Stimulated activated effector memory CD8-positive, alpha-beta T cell treated with anti-CD3 and anti-CD28 coated beads, Interleukin-12 subunit alpha, Interleukin-12 subunit beta, amount 100 ng/mL, for 72 hours (primary cell): ENCODE measurements around the gene IFI35.

Source experiments
- ATAC-seq: fragments of 150-1000 bp; cut with Tn5 transposase; 2 replicates; pipeline ENCODE4 v1.10.0; 2021
- DNase-seq, 2 donors: peaks; one replicate each; pipeline ENCODE4 v3.0.0; 2021 to 2022; ENCODE audit warnings: low spot score in 2 of 2
- H3K27ac Mint-ChIP-seq: one replicate; pipeline ENCODE4 v1.8.0; 2022; ENCODE audit warnings: mild to moderate bottlenecking, mixed read lengths
- H3K36me3 Mint-ChIP-seq: one replicate; pipeline ENCODE4 v1.8.0; 2022; ENCODE audit warnings: mild to moderate bottlenecking, mixed read lengths
- H3K4me1 Mint-ChIP-seq: one replicate; pipeline ENCODE4 v1.8.0; 2022; ENCODE audit warnings: mixed read lengths
- H3K4me3 Mint-ChIP-seq: one replicate; pipeline ENCODE4 v1.8.0; 2022; ENCODE audit warnings: mild to moderate bottlenecking, mixed read lengths
- H3K9me3 Mint-ChIP-seq: one replicate; pipeline ENCODE4 v1.8.0; 2022; ENCODE audit warnings: mixed read lengths

Gene IFI35

DNA sequence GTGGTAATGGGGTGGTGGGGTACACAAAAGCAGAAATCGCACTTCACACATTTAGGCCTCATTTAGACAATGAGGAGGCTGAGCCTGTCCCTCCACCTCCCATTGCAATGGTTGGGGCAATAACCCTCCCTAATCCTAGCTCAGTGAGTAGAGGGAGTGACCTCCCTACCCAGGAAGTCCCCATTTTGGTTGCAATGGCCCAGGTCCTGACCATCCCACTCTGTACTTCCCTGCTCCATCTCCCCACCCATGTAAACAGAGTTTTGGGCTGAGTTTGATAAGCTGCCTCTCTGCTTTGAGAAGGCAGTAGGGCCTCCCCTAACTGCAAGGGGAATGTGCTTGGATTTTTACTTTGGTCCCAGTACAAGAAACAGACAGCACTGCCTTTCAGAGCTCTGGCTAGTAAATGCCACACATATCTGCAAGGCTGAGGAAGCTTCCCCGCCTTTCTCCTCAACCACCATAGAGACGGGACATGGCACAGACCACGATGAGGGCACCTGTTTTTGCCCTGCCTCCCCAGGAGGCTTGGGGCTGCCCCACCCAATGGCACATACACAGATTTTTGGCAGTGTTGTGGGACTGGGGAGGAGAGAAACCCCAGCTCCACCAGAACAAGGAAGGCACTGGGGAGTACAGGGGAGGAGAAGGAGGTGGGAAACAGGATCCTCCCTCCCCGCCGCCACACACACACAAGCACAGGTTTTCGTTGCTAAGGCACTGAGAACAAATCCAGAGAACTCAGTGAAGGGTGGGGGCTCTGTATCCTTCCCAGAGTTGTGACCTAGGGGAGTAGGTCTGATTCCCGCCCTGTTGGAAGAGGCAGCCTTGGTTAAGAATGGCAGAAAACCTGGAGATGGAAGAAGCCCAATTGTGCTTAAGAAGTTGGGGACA lies 8.3 kb downstream of the IFI35 start:
- no peak for ATAC-seq
- Mint-ChIP-seq H3K9me3 (no peaks in the 10 kb centered on the region), H3K27ac (peak overlapping the region; percentile 66), H3K36me3 (peaks cover 47% of the 10 kb centered on the region), H3K4me3 (no peak overlapping the region), H3K4me1 (peaks cover 43% of the 10 kb centered on the region)
- no peak for DNase-seq

DNA sequence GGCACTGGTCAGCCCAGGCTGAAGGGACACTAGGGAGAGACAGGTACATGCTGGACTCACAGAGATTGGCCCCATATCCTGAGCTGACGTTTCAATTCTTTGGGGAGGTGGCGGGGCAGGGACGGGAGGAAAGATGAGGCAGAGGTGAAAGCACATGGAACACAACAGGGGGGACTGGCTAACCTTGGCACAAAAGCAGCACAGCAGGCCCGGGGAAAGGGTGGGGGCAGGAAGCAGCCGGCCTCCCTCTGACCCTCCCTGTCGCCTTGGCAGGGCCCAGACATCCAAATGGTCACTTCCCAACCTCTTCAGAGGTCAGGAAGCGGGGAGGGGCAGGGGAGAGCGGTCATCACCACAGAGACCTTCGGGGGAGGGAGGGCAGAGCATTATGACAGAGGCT lies 9.0 kb downstream of the IFI35 start:
- Mint-ChIP-seq H3K27ac (peak overlapping the region; percentile 66), H3K9me3 (no peaks in the 10 kb centered on the region), H3K4me3 (no peak overlapping the region), H3K36me3 (peaks cover 42% of the 10 kb centered on the region), H3K4me1 (peaks cover 40% of the 10 kb centered on the region)
- ATAC-seq, result no peak
- DNase-seq, result no peak

DNA sequence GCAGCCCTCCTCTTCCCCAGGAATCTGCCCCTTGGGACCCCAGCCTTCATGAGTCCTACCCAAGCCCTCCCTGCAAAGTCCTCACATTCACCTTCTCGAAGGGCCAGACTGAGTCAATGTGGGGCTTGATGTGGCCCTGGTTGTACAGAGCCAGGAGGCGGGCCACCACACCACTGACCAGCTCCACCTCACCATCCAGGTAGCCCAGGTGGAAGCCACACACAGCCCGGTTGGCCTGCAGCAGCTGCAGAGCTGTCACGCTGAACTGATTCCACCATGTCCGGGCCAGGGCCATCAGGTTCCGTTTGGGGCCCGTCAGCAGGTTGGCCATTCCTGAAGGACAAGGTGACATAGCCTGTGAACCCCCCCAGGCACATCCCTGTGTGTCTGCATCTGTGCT lies 9.6 kb downstream of the IFI35 start:
- H3K4me3 Mint-ChIP-seq, result no peak overlapping the region
- no peak for DNase-seq
- ATAC-seq, result no peak
- no peaks in the 10 kb centered on the region for H3K9me3 Mint-ChIP-seq
- H3K27ac Mint-ChIP-seq, result peak overlapping the region; percentile 66
- H3K36me3 Mint-ChIP-seq, result peaks cover 39% of the 10 kb centered on the region
- peaks cover 41% of the 10 kb centered on the region for H3K4me1 Mint-ChIP-seq

DNA sequence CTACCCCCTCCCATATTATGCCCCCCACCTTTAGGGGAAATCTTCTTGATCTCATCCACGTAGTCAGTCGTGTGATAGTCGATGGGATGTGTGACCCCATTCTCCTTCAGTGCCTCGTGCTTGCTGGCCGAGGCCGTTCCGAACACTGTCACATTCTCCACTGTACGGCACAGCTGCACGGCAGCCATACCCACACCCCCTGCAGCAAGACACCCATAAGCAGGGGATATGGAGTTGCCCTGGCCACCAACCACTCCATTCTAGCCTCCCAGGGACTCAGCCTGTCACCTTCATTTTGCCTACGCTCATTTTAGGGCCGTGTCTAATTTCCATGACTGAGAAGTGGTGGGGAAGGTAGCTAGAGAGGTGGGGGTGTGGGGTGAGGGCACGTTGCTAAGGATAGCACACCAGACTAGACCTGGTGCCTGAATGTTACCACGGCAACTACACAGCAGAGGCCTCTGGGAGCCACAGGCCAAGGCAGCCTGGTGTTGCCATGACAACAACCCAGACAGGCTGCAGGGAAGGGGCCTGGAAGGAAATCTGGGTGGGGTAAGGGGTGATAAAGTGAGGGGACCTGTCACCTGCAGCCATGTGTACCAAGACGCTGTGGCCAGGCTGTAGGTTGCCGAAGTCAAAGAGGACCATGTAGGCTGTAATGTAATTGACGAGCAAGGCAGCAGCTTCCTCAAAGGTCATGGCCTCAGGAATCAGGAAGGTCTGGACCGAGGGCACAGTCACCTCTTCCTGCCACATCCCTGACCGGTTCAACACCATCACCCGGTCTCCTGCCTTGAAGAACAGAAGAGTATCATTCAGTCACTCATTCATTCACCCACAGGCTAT lies 11.6 kb downstream of the IFI35 start:
- ATAC-seq, result peak; percentile 22
- Mint-ChIP-seq H3K4me1 (peaks cover 37% of the 10 kb centered on the region), H3K27ac (peak overlapping the region; percentile 43), H3K4me3 (no peak overlapping the region), H3K9me3 (no peaks in the 10 kb centered on the region), H3K36me3 (peaks cover 27% of the 10 kb centered on the region)
- DNase-seq, result no peak

DNA sequence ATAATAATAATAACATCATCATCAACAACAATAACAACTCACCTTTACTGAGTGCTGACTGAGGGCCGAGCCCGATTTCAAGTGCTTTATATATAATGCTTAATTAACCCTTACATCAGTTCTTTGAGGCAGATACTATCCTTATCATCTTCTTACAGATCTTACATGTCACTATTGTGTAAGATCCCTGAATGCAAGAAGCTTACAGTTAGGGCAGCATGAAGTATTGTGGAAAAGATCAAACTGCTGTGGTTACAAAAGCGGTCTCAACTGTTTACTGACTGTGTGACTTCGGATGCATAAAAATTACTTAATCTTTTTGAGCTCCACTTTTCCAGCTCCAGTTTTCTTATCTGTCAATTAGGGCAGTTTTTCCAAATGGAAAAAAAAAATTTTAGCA lies 12.3 kb downstream of the IFI35 start:
- Mint-ChIP-seq H3K4me1 (peaks cover 37% of the 10 kb centered on the region), H3K27ac (no peak overlapping the region), H3K9me3 (no peaks in the 10 kb centered on the region), H3K36me3 (peaks cover 20% of the 10 kb centered on the region), H3K4me3 (no peak overlapping the region)
- DNase-seq (no peak), ATAC-seq (no peak)

DNA sequence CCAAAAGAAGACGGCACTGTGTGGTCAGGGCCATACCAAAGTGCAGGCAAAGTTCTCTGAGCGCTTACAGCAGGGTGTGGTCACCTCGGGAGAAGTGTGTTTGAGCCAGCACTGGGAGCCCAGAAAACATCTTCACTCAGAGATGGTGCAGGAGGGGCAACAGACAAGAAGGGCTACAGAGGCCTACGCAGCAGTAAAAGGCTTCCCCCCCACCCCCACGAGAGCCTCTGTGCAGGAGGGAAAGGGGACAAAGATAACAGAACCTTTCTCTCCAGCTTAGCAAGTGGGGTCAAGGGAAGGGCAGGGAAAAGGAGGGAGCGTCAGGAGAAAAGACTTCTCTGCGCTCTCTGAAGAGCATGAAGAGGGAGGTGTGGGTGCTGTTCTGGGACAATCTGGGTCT lies 12.8 kb downstream of the IFI35 start:
- no peak overlapping the region for H3K27ac Mint-ChIP-seq
- ATAC-seq (no peak), DNase-seq (no peak)
- H3K36me3 Mint-ChIP-seq, result peaks cover 19% of the 10 kb centered on the region
- no peaks in the 10 kb centered on the region for H3K9me3 Mint-ChIP-seq
- H3K4me1 Mint-ChIP-seq, result peaks cover 40% of the 10 kb centered on the region
- H3K4me3 Mint-ChIP-seq, result peak overlapping the region; percentile 81

DNA sequence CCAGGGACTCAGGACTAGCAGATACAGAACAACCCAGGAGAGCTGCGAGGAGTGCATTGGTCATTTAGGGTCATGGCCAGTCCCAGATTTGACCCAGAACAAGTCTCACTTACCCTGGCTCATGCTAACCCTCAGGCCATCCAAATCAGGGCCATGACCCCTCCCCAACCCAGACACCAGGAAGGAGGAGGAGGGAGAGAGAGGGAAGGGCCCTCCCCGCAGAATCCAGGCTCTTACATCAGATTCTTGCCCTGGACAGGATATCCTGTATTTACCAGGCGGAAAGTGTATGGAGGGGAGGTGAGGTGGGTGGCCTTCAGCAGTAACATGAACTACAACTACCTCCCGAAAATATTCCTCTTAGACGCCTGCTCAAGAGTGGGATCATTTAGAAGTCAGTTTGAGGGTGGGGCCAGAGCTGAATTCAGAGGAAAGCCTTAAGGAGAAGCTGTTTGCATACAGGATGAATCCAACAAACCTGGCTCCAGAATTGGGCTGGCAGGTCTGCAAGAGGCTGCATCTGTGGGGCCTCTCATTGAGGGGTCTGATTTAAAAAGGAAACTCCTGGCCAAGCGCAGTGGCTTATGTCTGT lies 13.5 kb downstream of the IFI35 start:
- peak overlapping the region; percentile 81 for H3K4me3 Mint-ChIP-seq

GRCh38 chr17:43020789-43021740 lies 14.5 kb downstream of the IFI35 start:
- Mint-ChIP-seq H3K4me3 (peak overlapping the region; percentile 81), H3K27ac (peak overlapping the region; percentile 76), H3K4me1 (peaks cover 40% of the 10 kb centered on the region), H3K9me3 (no peaks in the 10 kb centered on the region), H3K36me3 (peaks cover 21% of the 10 kb centered on the region)
- no peak for ATAC-seq
- no peak for DNase-seq

More for the DNA sequence above, 13.5 kb downstream of the IFI35 start:
- ATAC-seq (no peak), DNase-seq (no peak)
- Mint-ChIP-seq H3K36me3 (peaks cover 18% of the 10 kb centered on the region), H3K9me3 (no peaks in the 10 kb centered on the region), H3K27ac (no peak overlapping the region), H3K4me1 (peaks cover 45% of the 10 kb centered on the region)

DNA sequence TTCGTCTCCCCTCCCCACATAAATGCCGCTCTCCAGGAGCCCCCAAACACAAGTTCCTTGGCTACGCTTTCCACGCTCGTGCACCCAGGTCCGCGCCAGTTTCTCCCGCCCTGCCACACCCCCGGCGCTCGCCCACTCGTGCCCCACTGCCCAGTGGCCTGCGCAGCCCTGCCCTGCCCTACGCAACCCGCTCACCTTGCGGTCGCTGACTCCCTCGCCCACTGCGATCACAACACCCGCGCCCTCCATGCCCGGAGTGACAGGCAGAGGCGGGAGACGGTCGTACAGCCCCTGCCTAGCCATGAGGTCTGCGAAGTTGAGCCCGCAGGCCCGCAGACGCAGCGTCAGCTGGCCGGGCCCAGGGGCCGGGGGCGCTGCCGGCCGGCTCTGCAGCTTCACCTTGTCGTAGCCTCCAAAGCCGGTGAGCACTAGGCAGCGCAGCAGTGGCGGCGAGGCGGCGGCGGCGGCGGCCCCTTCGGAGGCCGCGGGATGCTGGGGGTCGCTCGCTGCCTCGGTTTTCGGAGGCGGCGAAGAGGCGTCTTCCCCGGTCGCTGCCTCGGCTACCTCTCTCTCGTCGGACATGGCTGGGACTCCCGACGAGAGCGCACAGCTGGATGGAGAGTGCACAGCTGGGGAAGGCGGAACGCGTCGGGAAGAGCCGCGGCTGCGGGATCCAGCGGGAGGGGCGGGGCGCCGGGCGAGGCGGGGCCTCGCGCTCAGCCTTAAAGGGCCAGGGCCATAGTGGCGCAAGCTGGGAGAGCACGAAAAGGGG lies 15.3 kb downstream of the IFI35 start, which contains the start of gene VAT1:
TSS of gene VAT1 (minus strand) at position 645 of the 772 bp plus-strand sequence. CDS start at position 582, 63 bp downstream.
- Mint-ChIP-seq H3K36me3 (peaks cover 23% of the 10 kb centered on the region), H3K4me1 (peaks cover 40% of the 10 kb centered on the region), H3K9me3 (no peaks in the 10 kb centered on the region), H3K4me3 (peak within 1 kb of the TSS; percentile 81), H3K27ac (peak within 1 kb of the TSS; percentile 76)
- peak; percentile 71 for ATAC-seq
- DNase-seq, result peak; percentile 34 to 78

GRCh38 chr17:43024407-43025289 lies 18.1 kb downstream of the IFI35 start, which contains the start of gene RND2:
Gene RND2 (plus strand): TSS chr17:43025231. CDS start chr17:43025348, 117 bp downstream.
- DNase-seq, result peak; percentile 68 to 89
- Mint-ChIP-seq H3K36me3 (peaks cover 23% of the 10 kb centered on the region), H3K4me1 (peaks cover 22% of the 10 kb centered on the region), H3K4me3 (peak within 1 kb of the TSS; percentile 88), H3K9me3 (no peaks in the 10 kb centered on the region), H3K27ac (peak within 1 kb of the TSS; percentile 91)
- ATAC-seq, result peak; percentile 71

GRCh38 chr17:43025290-43025657 lies 18.7 kb downstream of the IFI35 start:
- no peaks in the 10 kb centered on the region for H3K9me3 Mint-ChIP-seq

DNA sequence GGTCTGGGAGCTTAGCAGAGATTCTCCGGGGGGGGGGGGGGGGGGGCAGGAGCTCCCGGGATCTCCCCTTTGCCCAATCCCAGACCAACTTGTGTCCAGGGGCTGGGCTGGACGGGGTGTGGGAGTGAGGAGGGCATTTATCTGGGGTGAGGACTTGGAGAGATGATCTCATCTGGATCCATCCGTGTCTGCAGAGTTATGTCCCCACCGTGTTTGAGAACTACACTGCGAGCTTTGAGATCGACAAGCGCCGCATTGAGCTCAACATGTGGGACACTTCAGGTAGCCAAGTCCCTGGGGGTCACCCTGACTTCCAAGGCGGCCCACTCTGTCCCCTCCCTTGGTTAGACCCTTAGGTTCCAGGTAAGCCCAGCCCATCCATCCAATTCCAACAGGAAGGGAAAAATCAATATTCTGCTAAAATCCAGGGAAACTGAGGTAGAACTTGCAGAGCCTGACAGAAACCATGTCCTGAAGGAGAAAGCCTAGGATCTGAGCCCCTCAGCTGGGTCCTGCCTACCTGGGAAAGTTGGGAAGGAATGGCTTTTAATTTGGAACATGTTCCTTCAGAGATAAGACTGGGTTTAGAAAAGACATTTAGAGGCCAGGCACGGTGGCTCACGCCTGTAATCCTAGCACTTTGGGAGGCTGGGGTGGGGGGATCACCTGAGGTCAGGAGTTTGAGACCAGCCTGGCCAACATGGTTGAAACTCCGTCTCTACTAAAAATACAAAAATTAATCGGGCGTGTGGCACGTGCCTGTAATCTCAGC lies 19.4 kb downstream of the IFI35 start:
- no peak for ATAC-seq
- Mint-ChIP-seq H3K4me3 (peak overlapping the region; percentile 88), H3K27ac (no peak overlapping the region)

More at GRCh38 chr17:43025290-43025657, 18.7 kb downstream of the IFI35 start:
- Mint-ChIP-seq H3K36me3 (peaks cover 23% of the 10 kb centered on the region), H3K4me3 (peak overlapping the region; percentile 88), H3K27ac (peak overlapping the region; percentile 91), H3K4me1 (peaks cover 16% of the 10 kb centered on the region)
- DNase-seq (no peak), ATAC-seq (no peak)

More for the DNA sequence above, 19.4 kb downstream of the IFI35 start:
- Mint-ChIP-seq H3K9me3 (no peaks in the 10 kb centered on the region), H3K4me1 (peaks cover 14% of the 10 kb centered on the region), H3K36me3 (peaks cover 23% of the 10 kb centered on the region)
- no peak for DNase-seq
